ENCODE measurements around the gene LUM. TPM values are rescaled to one million over a fixed set of nuclear protein-coding genes. Genes with fewer than 3 reads are reported as not detected.

LUM gene
- total RNA-seq, 4 donors from 2014 or later, result 213 to 557 (median 340) TPM

GRCh38 chr12:91055976-91056375, 55.3 kb downstream of the LUM start:
- ATAC-seq (ENCODE audit: low FRiP score) (no peak), DNase-seq (ENCODE audit: low spot score) (no peak)
- TF ChIP-seq CTCF (IDR thresholded peaks at IDR 0.05), result no peak

DNA sequence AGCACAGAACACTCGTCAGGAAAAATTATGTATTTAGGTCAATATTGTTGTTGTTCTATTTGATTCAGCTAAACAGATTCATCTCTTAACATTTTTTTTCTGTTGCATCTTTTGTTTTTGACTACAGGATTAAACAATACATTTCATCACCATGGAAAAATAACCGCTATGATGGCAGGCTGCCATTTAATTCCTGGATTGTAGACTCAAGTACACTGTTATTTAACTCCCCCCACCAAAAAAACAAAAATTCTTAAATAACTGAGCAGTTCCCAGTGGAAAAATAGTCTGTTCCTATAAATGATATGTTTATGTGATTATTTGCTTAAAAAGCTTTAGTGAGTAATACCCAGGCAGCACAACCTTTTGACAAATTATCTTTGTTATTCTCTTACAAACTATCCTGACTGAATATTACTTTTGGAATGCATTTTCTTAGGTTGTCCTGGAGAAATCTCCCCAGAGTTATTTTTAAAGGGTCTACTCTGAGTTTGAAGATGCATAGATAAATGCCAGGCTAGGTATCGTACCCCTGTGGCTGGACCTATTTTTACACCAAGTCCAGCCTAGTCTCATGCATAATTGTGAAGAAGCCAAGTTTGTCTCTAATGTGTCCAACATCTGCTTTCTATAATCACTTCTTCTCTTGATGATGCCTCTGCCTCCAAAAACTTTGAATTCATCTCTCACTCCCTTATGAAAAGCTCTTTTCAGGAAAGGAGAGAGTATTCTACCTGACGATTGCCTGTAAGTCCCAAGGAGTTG, 57.2 kb downstream of the LUM start:
- TF ChIP-seq CTCF (IDR thresholded peaks at IDR 0.05), result no peak
- ATAC-seq (ENCODE audit: low FRiP score), result no peak

More for the DNA sequence above, 57.2 kb downstream of the LUM start:
- no peak for DNase-seq (ENCODE audit: low spot score)

Other genes with a start within 250 kb of the LUM start
- gene CCER1, start 156.3 kb downstream of the LUM start, total RNA-seq, result not detected
- gene EPYC, start 106.5 kb downstream of the LUM start, total RNA-seq, result not detected
- gene KERA, start 53.5 kb downstream of the LUM start, total RNA-seq, result not detected
- 1,000 to 10,000 TPM in 3 of 4 donors, 100 to 1,000 TPM in 1; 753 to 2,728 (median 2,146) TPM for gene DCN, start 71.3 kb upstream of the LUM start, total RNA-seq